Measurements from ENCODE around the gene ATP13A4.

Gene ATP13A4

GRCh38 chr3:193499136-193499770 lies 55.4 kb downstream of the ATP13A4 start:
- Histone ChIP-seq H3F3A (ENCODE audit: control insufficient read depth, insufficient read depth) (no peaks in the 10 kb centered on the region), H3K79me2 (ENCODE audit: control insufficient read depth, low read length) (no peaks in the 10 kb centered on the region), H3K4me1 (ENCODE audit: control insufficient read depth, low read length) (no peaks in the 10 kb centered on the region), H3K4me3 (ENCODE audit: low read length) (no peak overlapping the region), H3K9me3 (ENCODE audit: control insufficient read depth, insufficient read depth, low read length) (no peaks in the 10 kb centered on the region), H3K27ac (ENCODE audit: low read depth, low read length) (no peak overlapping the region), H3K9me2 (replicated peaks; ENCODE audit: control insufficient read depth, low read length) (no peaks in the 10 kb centered on the region), H3K4me2 (ENCODE audit: low read length) (no peak overlapping the region), H3K27me3 (ENCODE audit: control insufficient read depth, low read length) (peaks cover 3% of the 10 kb centered on the region; the same call in 1 of the 2 replicates), H3K36me3 (ENCODE audit: control insufficient read depth, low read length) (no peaks in the 10 kb centered on the region), H4K20me1 (ENCODE audit: control insufficient read depth, insufficient read depth, low read depth, low read length) (no peaks in the 10 kb centered on the region)
- no peak for TF ChIP-seq EZH2phosphoT487 (IDR thresholded peaks at IDR 0.05; ENCODE audit: borderline replicate concordance, low read length)
- TF ChIP-seq, protein P1, sequence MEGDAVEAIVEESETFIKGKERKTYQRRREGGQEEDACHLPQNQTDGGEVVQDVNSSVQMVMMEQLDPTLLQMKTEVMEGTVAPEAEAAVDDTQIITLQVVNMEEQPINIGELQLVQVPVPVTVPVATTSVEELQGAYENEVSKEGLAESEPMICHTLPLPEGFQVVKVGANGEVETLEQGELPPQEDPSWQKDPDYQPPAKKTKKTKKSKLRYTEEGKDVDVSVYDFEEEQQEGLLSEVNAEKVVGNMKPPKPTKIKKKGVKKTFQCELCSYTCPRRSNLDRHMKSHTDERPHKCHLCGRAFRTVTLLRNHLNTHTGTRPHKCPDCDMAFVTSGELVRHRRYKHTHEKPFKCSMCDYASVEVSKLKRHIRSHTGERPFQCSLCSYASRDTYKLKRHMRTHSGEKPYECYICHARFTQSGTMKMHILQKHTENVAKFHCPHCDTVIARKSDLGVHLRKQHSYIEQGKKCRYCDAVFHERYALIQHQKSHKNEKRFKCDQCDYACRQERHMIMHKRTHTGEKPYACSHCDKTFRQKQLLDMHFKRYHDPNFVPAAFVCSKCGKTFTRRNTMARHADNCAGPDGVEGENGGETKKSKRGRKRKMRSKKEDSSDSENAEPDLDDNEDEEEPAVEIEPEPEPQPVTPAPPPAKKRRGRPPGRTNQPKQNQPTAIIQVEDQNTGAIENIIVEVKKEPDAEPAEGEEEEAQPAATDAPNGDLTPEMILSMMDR (IDR thresholded peaks at IDR 0.05; ENCODE audit: low read depth, low read length, poor library complexity, severe bottlenecking): no peak

DNA sequence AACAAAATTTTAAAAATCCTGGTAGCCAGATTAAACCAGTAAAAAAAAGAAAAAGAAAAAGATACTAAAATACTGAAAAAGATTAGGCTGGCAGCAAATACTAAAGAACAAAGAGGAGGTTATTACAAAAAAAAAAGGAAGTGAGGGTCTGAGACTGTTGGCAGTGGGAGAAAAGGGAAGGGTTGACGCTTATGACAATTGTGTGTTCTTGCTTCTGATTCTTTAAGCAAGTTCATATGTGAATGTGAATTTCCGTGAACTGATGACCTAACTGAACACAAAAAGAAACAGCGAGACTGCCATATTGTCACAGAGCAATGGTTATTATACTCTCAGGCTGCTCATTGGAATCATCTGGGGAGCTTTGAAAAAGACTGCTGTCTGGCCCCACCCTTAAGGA lies 56.5 kb downstream of the ATP13A4 start:
- no peaks in the 10 kb centered on the region for H4K20me1 ChIP-seq (ENCODE audit: control insufficient read depth, insufficient read depth, low read depth, low read length)
- H3K4me2 ChIP-seq (ENCODE audit: low read length): no peak overlapping the region
- TF ChIP-seq EZH2phosphoT487 (IDR thresholded peaks at IDR 0.05; ENCODE audit: borderline replicate concordance, low read length): no peak
- TF ChIP-seq, protein P1 (IDR thresholded peaks at IDR 0.05; ENCODE audit: low read depth, low read length, poor library complexity, severe bottlenecking): no peak
- H3K79me2 ChIP-seq (ENCODE audit: control insufficient read depth, low read length): no peaks in the 10 kb centered on the region
- H3K9me3 ChIP-seq (ENCODE audit: control insufficient read depth, insufficient read depth, low read length): no peaks in the 10 kb centered on the region
- no peak overlapping the region for H3K4me3 ChIP-seq (ENCODE audit: low read length)
- no peaks in the 10 kb centered on the region for H3F3A ChIP-seq (ENCODE audit: control insufficient read depth, insufficient read depth)
- no peaks in the 10 kb centered on the region for H3K9me2 ChIP-seq (replicated peaks; ENCODE audit: control insufficient read depth, low read length)
- H3K27me3 ChIP-seq (ENCODE audit: control insufficient read depth, low read length): peaks cover 3% of the 10 kb centered on the region; the same call in 1 of the 2 replicates
- no peaks in the 10 kb centered on the region for H3K4me1 ChIP-seq (ENCODE audit: control insufficient read depth, low read length)
- no peaks in the 10 kb centered on the region for H3K36me3 ChIP-seq (ENCODE audit: control insufficient read depth, low read length)
- no peak overlapping the region for H3K27ac ChIP-seq (ENCODE audit: low read depth, low read length)

DNA sequence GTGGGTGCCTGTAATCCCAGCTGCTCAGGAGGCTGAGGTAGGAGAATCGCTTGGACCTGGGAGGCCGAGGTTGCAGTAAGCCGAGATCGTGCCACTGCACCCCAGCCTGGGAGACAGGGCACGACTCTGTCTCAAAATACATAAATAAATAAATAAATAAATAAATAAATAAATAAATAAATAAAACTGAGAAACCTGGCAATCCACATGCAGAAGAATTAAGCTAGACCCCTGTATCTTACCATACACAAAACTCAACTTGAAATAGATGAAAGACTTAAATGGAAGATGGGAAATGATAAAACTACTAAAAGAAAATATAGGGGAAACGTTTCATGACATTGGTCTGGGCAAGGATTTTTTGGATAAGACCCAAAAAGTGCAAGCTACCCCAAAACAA lies 58.0 kb downstream of the ATP13A4 start:
- Histone ChIP-seq H3K4me3 (ENCODE audit: low read length) (no peak overlapping the region), H3F3A (ENCODE audit: control insufficient read depth, insufficient read depth) (no peaks in the 10 kb centered on the region), H3K27me3 (ENCODE audit: control insufficient read depth, low read length) (peaks cover 3% of the 10 kb centered on the region; the same call in 1 of the 2 replicates), H3K27ac (ENCODE audit: low read depth, low read length) (no peak overlapping the region), H4K20me1 (ENCODE audit: control insufficient read depth, insufficient read depth, low read depth, low read length) (no peaks in the 10 kb centered on the region), H3K9me2 (replicated peaks; ENCODE audit: control insufficient read depth, low read length) (no peaks in the 10 kb centered on the region; the same call in 1 of the 2 replicates), H3K36me3 (ENCODE audit: control insufficient read depth, low read length) (no peaks in the 10 kb centered on the region), H3K4me2 (ENCODE audit: low read length) (no peak overlapping the region), H3K9me3 (ENCODE audit: control insufficient read depth, insufficient read depth, low read length) (no peaks in the 10 kb centered on the region), H3K4me1 (ENCODE audit: control insufficient read depth, low read length) (no peaks in the 10 kb centered on the region), H3K79me2 (ENCODE audit: control insufficient read depth, low read length) (no peaks in the 10 kb centered on the region)
- TF ChIP-seq, protein P1 (IDR thresholded peaks at IDR 0.05; ENCODE audit: low read depth, low read length, poor library complexity, severe bottlenecking): no peak
- no peak for TF ChIP-seq EZH2phosphoT487 (IDR thresholded peaks at IDR 0.05; ENCODE audit: borderline replicate concordance, low read length)
